Fibroblast of lung (primary cell): ENCODE results near the gene TCF12. TPM values are rescaled to one million over a fixed set of nuclear protein-coding genes. Genes with fewer than 3 reads are reported as not detected.
A peak's percentile ranks its signal among the peaks of the same experiment; 100 is the strongest.

ENCODE experiments used
- DNase-seq, 2 donors: peaks; one replicate each; pipeline versions ENCODE4 v3.0.0 to v3.0.0-alpha.2; 2010; ENCODE audit warnings: low read depth in 2 of 2
- H2AFZ ChIP-seq: 2 replicates; pipeline ENCODE4 v1.5.1; 2012; ENCODE audit warnings: low read length, control low read depth, inconsistent platforms
- H3K27ac ChIP-seq: 2 replicates; pipeline ENCODE4 v1.5.1; 2011; ENCODE audit warnings: low read length, control low read depth; ENCODE audit not compliant: insufficient read depth
- H3K27me3 ChIP-seq: 2 replicates; pipeline ENCODE4 v1.5.1; 2011; ENCODE audit warnings: mild to moderate bottlenecking, low read length; ENCODE audit not compliant: control insufficient read depth, insufficient read depth
- H3K36me3 ChIP-seq: 2 replicates; pipeline ENCODE4 v1.5.1; 2011; ENCODE audit warnings: low read length; ENCODE audit not compliant: control insufficient read depth, insufficient read depth
- H3K4me1 ChIP-seq: 2 replicates; pipeline ENCODE4 v1.5.1; 2011; ENCODE audit warnings: low read length; ENCODE audit not compliant: control insufficient read depth, insufficient read depth; ENCODE audit errors: extremely low read depth
- H3K4me2 ChIP-seq: 2 replicates; pipeline ENCODE4 v1.5.1; 2011; ENCODE audit warnings: low read length, control low read depth; ENCODE audit not compliant: insufficient read depth; ENCODE audit errors: extremely low read depth
- H3K4me3 ChIP-seq, 4 experiments: fragments of 200-600 bp in 1 of 4; sonication (generic) in 1 of 4; replicated peaks in 1 of 4; 2 replicates each; pipeline ENCODE4 v1.5.1; 2011 to 2016; ENCODE audit warnings: low read length in 4 of 4, low read depth in 3 of 4, mild to moderate bottlenecking in 3 of 4, control low read depth in 2 of 4, inconsistent platforms in 1 of 4, mixed read lengths in 1 of 4; ENCODE audit not compliant: insufficient read depth in 1 of 4; ENCODE audit errors: control extremely low read depth in 1 of 4
- H3K79me2 ChIP-seq: 2 replicates; pipeline ENCODE4 v1.5.1; 2012; ENCODE audit warnings: mild to moderate bottlenecking, low read length, inconsistent platforms; ENCODE audit not compliant: control insufficient read depth, insufficient read depth
- H3K9ac ChIP-seq: 2 replicates; pipeline ENCODE4 v1.5.1; 2011; ENCODE audit warnings: mild to moderate bottlenecking, low read length, control low read depth; ENCODE audit not compliant: insufficient read depth
- H3K9me3 ChIP-seq: 2 replicates; pipeline ENCODE4 v1.5.1; 2012; ENCODE audit warnings: low read depth, low read length; ENCODE audit not compliant: control insufficient read depth, insufficient read depth
- H4K20me1 ChIP-seq: 2 replicates; pipeline ENCODE4 v1.5.1; 2011; ENCODE audit warnings: low read length; ENCODE audit not compliant: control insufficient read depth, insufficient read depth; ENCODE audit errors: extremely low read depth
- CTCF ChIP-seq, 2 donors: IDR thresholded peaks in 1 of 2; conservative IDR thresholded peaks in 1 of 2; 1 replicate in 1 of 2; 2 replicates in 1 of 2; pipeline ENCODE4 v1.5.1; 2011 to 2012; ENCODE audit warnings: low read length in 2 of 2, control low read depth in 1 of 2, inconsistent platforms in 1 of 2, low read depth in 1 of 2, mild to moderate bottlenecking in 1 of 2
- EZH2 ChIP-seq: IDR thresholded peaks from 2 replicates; pipeline ENCODE4 v1.5.1; 2012; ENCODE audit warnings: low read length, control low read depth, mild to moderate bottlenecking; ENCODE audit errors: missing control alignments
- polyA plus RNA-seq, 2 donors: library from polyadenylated mRNA; depleted of rRNA in 1 of 2; stranded (reverse) in 1 of 2; unstranded in 1 of 2; fragments of >200 nt; gene quantifications; 2 replicates each; pipeline ENCODE4 v1.2.1, GENCODE V29; 2011 to 2012; ENCODE audit warnings: missing spikeins in 1 of 2
- total RNA-seq: library from RNA; depleted of rRNA; stranded (reverse); fragments of >200 nt; gene quantifications from 2 replicates; pipeline ENCODE4 v1.2.1, GENCODE V29; 2014

The TCF12 gene
- total and polyA plus RNA-seq, 2 donors (not counting 1 experiment from before 2014, with no cell fraction given) = 105 to 232 TPM

GRCh38 chr15:57215881-57216280 lies 297.4 kb downstream of the TCF12 start:
- Histone ChIP-seq H3K4me2 (peak overlapping the region; percentile 86), H3K4me1 (peaks cover 13% of the 10 kb centered on the region), H3K27ac (peak overlapping the region; percentile 22), H2AFZ (no peak overlapping the region), H3K4me3 (peak overlapping the region; percentile 6 to 28 (median 20)), H3K36me3 (no peaks in the 10 kb centered on the region), H3K9ac (no peak overlapping the region), H3K79me2 (peaks cover 34% of the 10 kb centered on the region), H3K9me3 (no peaks in the 10 kb centered on the region), H4K20me1 (no peaks in the 10 kb centered on the region), H3K27me3 (no peaks in the 10 kb centered on the region)
- no peak for DNase-seq
- TF ChIP-seq CTCF (conservative IDR thresholded peaks at IDR 0.05 in 1 of 2, IDR thresholded peaks at IDR 0.05 in 1 of 2; ENCODE audit: low read depth in 1 of 2, low read length in 2 of 2) (no peak), EZH2 (no peak)

- Histone ChIP-seq H4K20me1 (no peaks in the 10 kb centered on the region), H3K4me2 (peak overlapping the region; percentile 86), H3K4me1 (peaks cover 13% of the 10 kb centered on the region), H2AFZ (no peak overlapping the region), H3K79me2 (peaks cover 39% of the 10 kb centered on the region), H3K9ac (no peak overlapping the region), H3K9me3 (no peaks in the 10 kb centered on the region), H3K27ac (peak overlapping the region; percentile 22), H3K4me3 (peak overlapping the region; percentile 6 to 28 (median 20)), H3K27me3 (no peaks in the 10 kb centered on the region), H3K36me3 (no peaks in the 10 kb centered on the region)
- peak; percentile 91 to 92 for DNase-seq
- TF ChIP-seq EZH2 (no peak), CTCF (conservative IDR thresholded peaks at IDR 0.05 in 1 of 2, IDR thresholded peaks at IDR 0.05 in 1 of 2; ENCODE audit: low read depth in 1 of 2, low read length in 2 of 2) (no peak)
Measured at GRCh38 chr15:57216288-57216687, 297.8 kb downstream of the TCF12 start.

GRCh38 chr15:57217778-57218598 lies 299.5 kb downstream of the TCF12 start:
- TF ChIP-seq EZH2 = no peak
- no peak for TF ChIP-seq CTCF (conservative IDR thresholded peaks at IDR 0.05 in 1 of 2, IDR thresholded peaks at IDR 0.05 in 1 of 2; ENCODE audit: low read depth in 1 of 2, low read length in 2 of 2)

More at GRCh38 chr15:57217778-57218598, 299.5 kb downstream of the TCF12 start:
- Histone ChIP-seq H3K27ac (peak overlapping the region; percentile 69), H2AFZ (no peak overlapping the region), H3K4me1 (peaks cover 13% of the 10 kb centered on the region), H3K36me3 (no peaks in the 10 kb centered on the region), H3K79me2 (peaks cover 55% of the 10 kb centered on the region), H3K27me3 (no peaks in the 10 kb centered on the region), H3K4me3 (peak overlapping the region; percentile 24 to 84 (median 48)), H3K4me2 (peak overlapping the region; percentile 92), H4K20me1 (no peaks in the 10 kb centered on the region), H3K9me3 (no peaks in the 10 kb centered on the region), H3K9ac (peak overlapping the region; percentile 11)
- DNase-seq = peak; percentile 29 to 75
